ENCODE results near the gene WFDC13.

DNA sequence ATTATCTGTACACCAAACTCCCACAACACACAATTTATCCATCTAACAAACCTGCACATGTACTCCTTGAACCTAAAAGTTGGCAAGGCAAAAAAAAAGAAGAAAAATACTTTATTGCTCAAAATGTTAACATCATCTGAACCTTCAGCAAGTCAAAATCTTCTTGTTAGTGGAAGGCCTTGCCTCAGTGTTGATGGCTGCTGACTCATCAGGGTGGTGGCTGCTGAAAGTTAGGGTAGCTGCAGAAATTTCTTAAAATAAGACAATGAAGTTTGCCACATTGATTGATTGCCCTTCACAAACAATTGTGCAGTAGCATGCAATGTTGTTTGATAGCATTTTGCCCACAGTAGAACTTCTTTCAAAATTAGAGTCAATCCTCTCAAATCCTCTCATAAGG, 29.1 kb upstream of the WFDC13 start:
- TF ChIP-seq, protein P1, sequence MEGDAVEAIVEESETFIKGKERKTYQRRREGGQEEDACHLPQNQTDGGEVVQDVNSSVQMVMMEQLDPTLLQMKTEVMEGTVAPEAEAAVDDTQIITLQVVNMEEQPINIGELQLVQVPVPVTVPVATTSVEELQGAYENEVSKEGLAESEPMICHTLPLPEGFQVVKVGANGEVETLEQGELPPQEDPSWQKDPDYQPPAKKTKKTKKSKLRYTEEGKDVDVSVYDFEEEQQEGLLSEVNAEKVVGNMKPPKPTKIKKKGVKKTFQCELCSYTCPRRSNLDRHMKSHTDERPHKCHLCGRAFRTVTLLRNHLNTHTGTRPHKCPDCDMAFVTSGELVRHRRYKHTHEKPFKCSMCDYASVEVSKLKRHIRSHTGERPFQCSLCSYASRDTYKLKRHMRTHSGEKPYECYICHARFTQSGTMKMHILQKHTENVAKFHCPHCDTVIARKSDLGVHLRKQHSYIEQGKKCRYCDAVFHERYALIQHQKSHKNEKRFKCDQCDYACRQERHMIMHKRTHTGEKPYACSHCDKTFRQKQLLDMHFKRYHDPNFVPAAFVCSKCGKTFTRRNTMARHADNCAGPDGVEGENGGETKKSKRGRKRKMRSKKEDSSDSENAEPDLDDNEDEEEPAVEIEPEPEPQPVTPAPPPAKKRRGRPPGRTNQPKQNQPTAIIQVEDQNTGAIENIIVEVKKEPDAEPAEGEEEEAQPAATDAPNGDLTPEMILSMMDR (IDR thresholded peaks at IDR 0.05): no peak
- no peak for TF ChIP-seq POLR2A (IDR thresholded peaks at IDR 0.05)

All from heart left ventricle (tissue), 13 donors.